ENCODE measurements around the gene DGKH.
A peak's percentile ranks its signal among the peaks of the same experiment; 100 is the strongest.

DGKH gene

GRCh38 chr13:42102961-42103865 lies 54.8 kb downstream of the DGKH start:
- DNase-seq (ENCODE audit: low read depth) = no peak
- H3K4me3 ChIP-seq (ENCODE audit: low read depth, low read length) = no peak overlapping the region

GRCh38 chr13:42106998-42107397 lies 58.5 kb downstream of the DGKH start:
- H3K4me3 ChIP-seq (ENCODE audit: low read depth, low read length) = no peak overlapping the region
- no peak for DNase-seq (ENCODE audit: low read depth)

- no peak overlapping the region for H3K4me3 ChIP-seq (ENCODE audit: low read depth, low read length)
- DNase-seq (ENCODE audit: low read depth) = no peak
Measured at GRCh38 chr13:42107421-42107820, 59.0 kb downstream of the DGKH start.

- no peak overlapping the region for H3K4me3 ChIP-seq (ENCODE audit: low read depth, low read length)
- DNase-seq (ENCODE audit: low read depth) = no peak
Measured at GRCh38 chr13:42108217-42108616, 59.8 kb downstream of the DGKH start.

GRCh38 chr13:42109957-42110356 lies 61.5 kb downstream of the DGKH start:
- no peak for DNase-seq (ENCODE audit: low read depth)
- no peak overlapping the region for H3K4me3 ChIP-seq (ENCODE audit: low read depth, low read length)

- peak; percentile 35 for DNase-seq (ENCODE audit: low read depth)
Measured at GRCh38 chr13:42110410-42111155, 62.1 kb downstream of the DGKH start.

GRCh38 chr13:42112864-42113263 lies 64.4 kb downstream of the DGKH start:
- no peak for DNase-seq (ENCODE audit: low read depth)
- no peak overlapping the region for H3K4me3 ChIP-seq (ENCODE audit: low read depth, low read length)

More at GRCh38 chr13:42110410-42111155, 62.1 kb downstream of the DGKH start:
- no peak overlapping the region for H3K4me3 ChIP-seq (ENCODE audit: low read depth, low read length)

- H3K4me3 ChIP-seq (ENCODE audit: low read depth, low read length) = no peak overlapping the region
- DNase-seq (ENCODE audit: low read depth) = no peak
Measured at GRCh38 chr13:42113478-42113877, 65.0 kb downstream of the DGKH start.

- H3K4me3 ChIP-seq (ENCODE audit: low read depth, low read length) = no peak overlapping the region
- no peak for DNase-seq (ENCODE audit: low read depth)
Measured at GRCh38 chr13:42114278-42114677, 65.8 kb downstream of the DGKH start.

- no peak for DNase-seq (ENCODE audit: low read depth)
- no peak overlapping the region for H3K4me3 ChIP-seq (ENCODE audit: low read depth, low read length)
Measured at GRCh38 chr13:42114912-42115311, 66.5 kb downstream of the DGKH start.

- no peak overlapping the region for H3K4me3 ChIP-seq (ENCODE audit: low read depth, low read length)
- no peak for DNase-seq (ENCODE audit: low read depth)
Measured at GRCh38 chr13:42116225-42116624, 67.8 kb downstream of the DGKH start.

GRCh38 chr13:42119041-42119440 lies 70.6 kb downstream of the DGKH start:
- DNase-seq (ENCODE audit: low read depth) = no peak
- H3K4me3 ChIP-seq (ENCODE audit: low read depth, low read length) = no peak overlapping the region

- no peak for DNase-seq (ENCODE audit: low read depth)
- H3K4me3 ChIP-seq (ENCODE audit: low read depth, low read length) = no peak overlapping the region
Measured at GRCh38 chr13:42119875-42120274, 71.4 kb downstream of the DGKH start.

- no peak overlapping the region for H3K4me3 ChIP-seq (ENCODE audit: low read depth, low read length)
- no peak for DNase-seq (ENCODE audit: low read depth)
Measured at GRCh38 chr13:42123600-42123999, 75.2 kb downstream of the DGKH start.

- no peak for DNase-seq (ENCODE audit: low read depth)
Measured at GRCh38 chr13:42125046-42125445, 76.6 kb downstream of the DGKH start.

GRCh38 chr13:42127047-42127446 lies 78.6 kb downstream of the DGKH start:
- no peak overlapping the region for H3K4me3 ChIP-seq (ENCODE audit: low read depth, low read length)
- DNase-seq (ENCODE audit: low read depth) = no peak

More at GRCh38 chr13:42125046-42125445, 76.6 kb downstream of the DGKH start:
- H3K4me3 ChIP-seq (ENCODE audit: low read depth, low read length) = no peak overlapping the region

GRCh38 chr13:42129033-42129432 lies 80.6 kb downstream of the DGKH start:
- H3K4me3 ChIP-seq (ENCODE audit: low read depth, low read length) = no peak overlapping the region
- DNase-seq (ENCODE audit: low read depth) = no peak

GRCh38 chr13:42136518-42136917 lies 88.1 kb downstream of the DGKH start:
- DNase-seq (ENCODE audit: low read depth) = no peak
- no peak overlapping the region for H3K4me3 ChIP-seq (ENCODE audit: low read depth, low read length)

- H3K4me3 ChIP-seq (ENCODE audit: low read depth, low read length) = no peak overlapping the region
- DNase-seq (ENCODE audit: low read depth) = peak; percentile 25
Measured at GRCh38 chr13:42137856-42138537, 89.5 kb downstream of the DGKH start.

- no peak for DNase-seq (ENCODE audit: low read depth)
- no peak overlapping the region for H3K4me3 ChIP-seq (ENCODE audit: low read depth, low read length)
Measured at GRCh38 chr13:42140494-42140893, 92.0 kb downstream of the DGKH start.
